ENCODE results near the gene SCD5. TPM values are rescaled to one million over a fixed set of nuclear protein-coding genes. Genes with fewer than 3 reads are reported as not detected.

Gene SCD5
- total RNA-seq, 2 experiments from 2014 or later: 0.47 to 0.76 TPM

GRCh38 chr4:82630079-82630478 is 168.5 kb downstream of the SCD5 start:
- intact Hi-C loops (cut with micrococcal nuclease; ENCODE audit: unreplicated experiment): no loop called here

GRCh38 chr4:82629238-82630000 is 169.2 kb downstream of the SCD5 start:
- no peaks in the 10 kb centered on the region for H3K79me2 ChIP-seq (ENCODE audit: insufficient read depth, low read depth, low read length)
- no peaks in the 10 kb centered on the region for H3K36me3 ChIP-seq (ENCODE audit: insufficient read depth, low read length)
- intact Hi-C loops (cut with micrococcal nuclease; ENCODE audit: unreplicated experiment): no loop called here
- ChIA-PET POLR2A (interaction anchor here (0.7 kb wide), 1 partner anchor 23 kb away, joined by 3 read pairs; no protein-coding TSS in a partner anchor), CTCF (ENCODE audit: unreplicated experiment) (no interaction called here)
- H3K4me2 ChIP-seq (ENCODE audit: low read length): no peak overlapping the region
- H2AFZ ChIP-seq (ENCODE audit: low read length): no peak overlapping the region
- TF ChIP-seq EZH2phosphoT487 (IDR thresholded peaks at IDR 0.05; ENCODE audit: borderline replicate concordance, low read depth, low read length) (no peak), CTCF (conservative IDR thresholded peaks at IDR 0.05; ENCODE audit: low read length) (no peak)
- BruUV-seq (replicated peaks): no TSS peak
- no peaks in the 10 kb centered on the region for H3K9me2 ChIP-seq (ENCODE audit: insufficient read depth, low read length)
- H3K27ac ChIP-seq (ENCODE audit: low read depth, low read length, poor library complexity, severe bottlenecking): no peak overlapping the region
- no peak overlapping the region for H3K4me3 ChIP-seq (ENCODE audit: low read depth, low read length, poor library complexity, severe bottlenecking)
- no peaks in the 10 kb centered on the region for H4K20me1 ChIP-seq (ENCODE audit: insufficient read depth, low read length)
- no peak for DNase-seq (ENCODE audit: low spot score)
- H3K9me3 ChIP-seq (ENCODE audit: low read length): no peaks in the 10 kb centered on the region
- no peaks in the 10 kb centered on the region for H3K4me1 ChIP-seq (ENCODE audit: insufficient read depth, low read length, poor library complexity, severe bottlenecking)

More at GRCh38 chr4:82630079-82630478, 168.5 kb downstream of the SCD5 start:
- no peak for TF ChIP-seq CTCF (conservative IDR thresholded peaks at IDR 0.05; ENCODE audit: low read length)
- TF ChIP-seq EZH2phosphoT487 (IDR thresholded peaks at IDR 0.05; ENCODE audit: borderline replicate concordance, low read depth, low read length): no peak
- Histone ChIP-seq H3K4me3 (ENCODE audit: low read depth, low read length, poor library complexity, severe bottlenecking) (no peak overlapping the region), H3K9me3 (ENCODE audit: low read length) (no peaks in the 10 kb centered on the region), H4K20me1 (ENCODE audit: insufficient read depth, low read length) (no peaks in the 10 kb centered on the region), H3K4me1 (ENCODE audit: insufficient read depth, low read length, poor library complexity, severe bottlenecking) (no peaks in the 10 kb centered on the region), H3K27ac (ENCODE audit: low read depth, low read length, poor library complexity, severe bottlenecking) (no peak overlapping the region), H3K79me2 (ENCODE audit: insufficient read depth, low read depth, low read length) (no peaks in the 10 kb centered on the region), H2AFZ (ENCODE audit: low read length) (no peak overlapping the region), H3K9me2 (ENCODE audit: insufficient read depth, low read length) (no peaks in the 10 kb centered on the region), H3K4me2 (ENCODE audit: low read length) (no peak overlapping the region), H3K36me3 (ENCODE audit: insufficient read depth, low read length) (no peaks in the 10 kb centered on the region)
- no peak for DNase-seq (ENCODE audit: low spot score)
- no TSS peak for BruUV-seq (replicated peaks)
- ChIA-PET CTCF (ENCODE audit: unreplicated experiment) (no interaction called here), POLR2A (no interaction called here)

GRCh38 chr4:82626251-82626868 is 172.2 kb downstream of the SCD5 start:
- CTCF ChIA-PET (ENCODE audit: unreplicated experiment): no interaction called here
- Histone ChIP-seq H2AFZ (ENCODE audit: low read length) (no peak overlapping the region), H3K4me1 (ENCODE audit: insufficient read depth, low read length, poor library complexity, severe bottlenecking) (no peaks in the 10 kb centered on the region), H3K9me3 (ENCODE audit: low read length) (no peaks in the 10 kb centered on the region), H3K9me2 (ENCODE audit: insufficient read depth, low read length) (no peaks in the 10 kb centered on the region), H4K20me1 (ENCODE audit: insufficient read depth, low read length) (no peaks in the 10 kb centered on the region), H3K27ac (ENCODE audit: low read depth, low read length, poor library complexity, severe bottlenecking) (no peak overlapping the region), H3K79me2 (ENCODE audit: insufficient read depth, low read depth, low read length) (no peaks in the 10 kb centered on the region), H3K36me3 (ENCODE audit: insufficient read depth, low read length) (no peaks in the 10 kb centered on the region), H3K4me3 (ENCODE audit: low read depth, low read length, poor library complexity, severe bottlenecking) (no peak overlapping the region), H3K4me2 (ENCODE audit: low read length) (no peak overlapping the region)
- POLR2A ChIA-PET: no interaction called here
- intact Hi-C loops (cut with micrococcal nuclease; ENCODE audit: unreplicated experiment): no loop called here
- no peak for TF ChIP-seq CTCF (conservative IDR thresholded peaks at IDR 0.05; ENCODE audit: low read length)
- TF ChIP-seq EZH2phosphoT487 (IDR thresholded peaks at IDR 0.05; ENCODE audit: borderline replicate concordance, low read depth, low read length): no peak
- no TSS peak for BruUV-seq (replicated peaks)
- DNase-seq (ENCODE audit: low spot score): no peak

All from OCI-LY7 (cell line).